Ishikawa (cell line): ENCODE results near the gene VWA8.

Experiments
- EGR1 ChIP-seq: IDR thresholded peaks from 2 replicates; pipeline ENCODE4 v1.6.1; 2012
- EP300 ChIP-seq: IDR thresholded peaks from 2 replicates; pipeline ENCODE4 v1.6.1; 2012; ENCODE audit warnings: borderline replicate concordance
- FOXM1 ChIP-seq: IDR thresholded peaks from 2 replicates; pipeline ENCODE4 v1.6.1; 2012; ENCODE audit warnings: low read depth, borderline replicate concordance
- MAX ChIP-seq: IDR thresholded peaks from 2 replicates; pipeline ENCODE4 v1.6.1; 2012
- NFIC ChIP-seq: IDR thresholded peaks from 2 replicates; pipeline ENCODE4 v1.6.1; 2012
- RAD21 ChIP-seq: IDR thresholded peaks from 2 replicates; pipeline ENCODE4 v1.6.1; 2012; ENCODE audit warnings: low read depth
- REST ChIP-seq: IDR thresholded peaks from 2 replicates; pipeline ENCODE4 v1.6.1; 2012; ENCODE audit warnings: low read depth, mild to moderate bottlenecking
- TAF1 ChIP-seq: IDR thresholded peaks from 2 replicates; pipeline ENCODE4 v1.6.1; 2012; ENCODE audit warnings: low read depth, mild to moderate bottlenecking
- ZBTB7A ChIP-seq: IDR thresholded peaks from 2 replicates; pipeline ENCODE4 v1.6.1; 2012; ENCODE audit warnings: low read depth

GRCh38 chr13:41545432-41545707 lies 415.5 kb downstream of the VWA8 start:
- TF ChIP-seq FOXM1 (no peak), REST (no peak), TAF1 (no peak), RAD21 (no peak), EP300 (no peak), EGR1 (no peak), MAX (no peak), NFIC (no peak), ZBTB7A (no peak)
